PC-9 (cell line): ENCODE data around the gene OR52E1. TPM values are rescaled to one million over a fixed set of nuclear protein-coding genes. Genes with fewer than 3 reads are reported as not detected.

Source experiments
- BruUV-seq: library from RNA; stranded (reverse); fragments of 400-500 nt; replicated peaks from 2 replicates; lab custom pipeline; 2021; lab: Mats Ljungman, UMichigan
- CTCF ChIA-PET: fragments of 300-600 bp; sonication (Branson Sonifier 250); formaldehyde crosslinking; loops from one replicate; lab custom pipeline; 2022; ENCODE audit warnings: antibody characterized with exemption; lab: Charles Lee
- POLR2A ChIA-PET: fragments of 300-600 bp; sonication (Branson Sonifier 250); formaldehyde crosslinking; loops from one replicate; lab custom pipeline; 2022; ENCODE audit warnings: antibody characterized with exemption; ENCODE audit not compliant: unreplicated experiment; lab: Charles Lee
- DNase-seq, 2 experiments: peaks; one replicate each; pipeline versions ENCODE4 v3.0.0 to v3.0.0-alpha.2; 2015 to 2022; ENCODE audit warnings: mixed read lengths in 1 of 2
- H2AFZ ChIP-seq: fragments of 200-600 bp; sonication (generic); 2 replicates; pipeline ENCODE4 v1.8.1; 2017; ENCODE audit warnings: antibody characterized with exemption
- H3F3A ChIP-seq: fragments of 200-600 bp; sonication (generic); 2 replicates; pipeline ENCODE4 v1.8.1; 2017; ENCODE audit warnings: antibody characterized with exemption, mild to moderate bottlenecking, low read depth; ENCODE audit not compliant: insufficient read depth
- H3K27ac ChIP-seq: fragments of 200-600 bp; sonication (generic); 2 replicates; pipeline ENCODE4 v1.6.1; 2016; ENCODE audit warnings: mixed run types
- H3K27me3 ChIP-seq: fragments of 200-600 bp; sonication (generic); 2 replicates; pipeline ENCODE4 v1.6.1; 2016; ENCODE audit warnings: low read depth, mixed run types; ENCODE audit not compliant: insufficient read depth
- H3K36me3 ChIP-seq: fragments of 200-600 bp; sonication (generic); 2 replicates; pipeline ENCODE4 v1.6.1; 2016; ENCODE audit warnings: low read depth, mixed run types
- H3K4me1 ChIP-seq: fragments of 200-600 bp; sonication (generic); replicated peaks from 2 replicates; pipeline ENCODE4 v1.6.1; 2016; ENCODE audit warnings: mixed run types; ENCODE audit not compliant: insufficient read depth
- H3K4me2 ChIP-seq: fragments of 200-600 bp; sonication (generic); 2 replicates; pipeline ENCODE4 v1.6.1; 2017; ENCODE audit warnings: mixed run types
- H3K4me3 ChIP-seq: fragments of 200-600 bp; sonication (generic); 2 replicates; pipeline ENCODE4 v1.6.1; 2016; ENCODE audit warnings: mixed run types
- H3K79me2 ChIP-seq: fragments of 200-600 bp; sonication (generic); 2 replicates; pipeline ENCODE4 v1.6.1; 2017; ENCODE audit warnings: low read depth, mixed run types
- H3K9me2 ChIP-seq: fragments of 200-600 bp; sonication (generic); 2 replicates; pipeline ENCODE4 v1.8.1; 2017; ENCODE audit warnings: mild to moderate bottlenecking; ENCODE audit not compliant: insufficient read depth
- H3K9me3 ChIP-seq: fragments of 200-600 bp; sonication (generic); 2 replicates; pipeline ENCODE4 v1.8.1; 2016; ENCODE audit warnings: low read depth; ENCODE audit not compliant: insufficient read depth
- H4K20me1 ChIP-seq: fragments of 200-600 bp; sonication (generic); 2 replicates; pipeline ENCODE4 v1.8.1; 2017; ENCODE audit not compliant: insufficient read depth
- EZH2 ChIP-seq: fragments of 200-600 bp; sonication (generic); IDR thresholded peaks from 2 replicates; pipeline ENCODE4 v1.8.0; 2017; ENCODE audit warnings: antibody characterized with exemption, low read depth
- intact Hi-C: fragments of 100-400 bp; cut with micrococcal nuclease; formaldehyde crosslinking; loops from one replicate; pipeline ENCODE4 v1.10.0; 2022; ENCODE audit not compliant: unreplicated experiment
- total RNA-seq: library from RNA; stranded (reverse); gene quantifications from 2 replicates; pipeline ENCODE4 v1.2.3, GENCODE V29; 2021
- TF ChIP-seq, protein P1 (sequence below): fragments of 200-600 bp; sonication (generic); conservative IDR thresholded peaks from 2 replicates; pipeline ENCODE4 v1.6.1; 2017; ENCODE audit warnings: mixed run types, antibody characterized with exemption, mild to moderate bottlenecking, moderate library complexity

The OR52E1 gene
- total RNA-seq, 1 experiment from 2014 or later, result not detected

DNA sequence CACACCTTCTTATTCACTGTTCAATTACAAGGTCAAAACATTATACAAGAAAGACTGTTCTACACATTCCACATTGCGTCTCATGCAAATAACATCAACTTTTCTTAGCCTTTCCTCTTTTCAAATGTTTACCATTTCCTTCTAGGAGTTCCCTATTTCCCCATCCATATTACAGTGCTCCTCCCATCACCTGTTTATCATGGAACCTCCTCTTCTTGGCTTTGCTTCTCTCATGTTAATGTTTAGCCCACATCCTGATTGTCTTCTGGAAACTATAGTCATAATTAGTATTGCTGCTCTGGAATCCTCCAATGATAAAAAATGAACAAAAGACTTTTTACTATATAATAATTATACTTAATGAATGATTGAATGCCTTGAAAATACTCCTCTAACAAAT is 21.3 kb downstream of the OR52E1 start:
- H2AFZ ChIP-seq, result no peak overlapping the region
- intact Hi-C loops, result no loop called here
- H3K27ac ChIP-seq, result no peak overlapping the region
- ChIA-PET POLR2A (no interaction called here), CTCF (no interaction called here)
- no peaks in the 10 kb centered on the region for H3K79me2 ChIP-seq
- H4K20me1 ChIP-seq, result no peaks in the 10 kb centered on the region
- no peak overlapping the region for H3K4me3 ChIP-seq
- no peaks in the 10 kb centered on the region for H3F3A ChIP-seq
- no peak for TF ChIP-seq EZH2
- TF ChIP-seq, protein P1, sequence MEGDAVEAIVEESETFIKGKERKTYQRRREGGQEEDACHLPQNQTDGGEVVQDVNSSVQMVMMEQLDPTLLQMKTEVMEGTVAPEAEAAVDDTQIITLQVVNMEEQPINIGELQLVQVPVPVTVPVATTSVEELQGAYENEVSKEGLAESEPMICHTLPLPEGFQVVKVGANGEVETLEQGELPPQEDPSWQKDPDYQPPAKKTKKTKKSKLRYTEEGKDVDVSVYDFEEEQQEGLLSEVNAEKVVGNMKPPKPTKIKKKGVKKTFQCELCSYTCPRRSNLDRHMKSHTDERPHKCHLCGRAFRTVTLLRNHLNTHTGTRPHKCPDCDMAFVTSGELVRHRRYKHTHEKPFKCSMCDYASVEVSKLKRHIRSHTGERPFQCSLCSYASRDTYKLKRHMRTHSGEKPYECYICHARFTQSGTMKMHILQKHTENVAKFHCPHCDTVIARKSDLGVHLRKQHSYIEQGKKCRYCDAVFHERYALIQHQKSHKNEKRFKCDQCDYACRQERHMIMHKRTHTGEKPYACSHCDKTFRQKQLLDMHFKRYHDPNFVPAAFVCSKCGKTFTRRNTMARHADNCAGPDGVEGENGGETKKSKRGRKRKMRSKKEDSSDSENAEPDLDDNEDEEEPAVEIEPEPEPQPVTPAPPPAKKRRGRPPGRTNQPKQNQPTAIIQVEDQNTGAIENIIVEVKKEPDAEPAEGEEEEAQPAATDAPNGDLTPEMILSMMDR, result no peak
- no peaks in the 10 kb centered on the region for H3K27me3 ChIP-seq
- H3K9me2 ChIP-seq, result no peaks in the 10 kb centered on the region
- no peaks in the 10 kb centered on the region for H3K36me3 ChIP-seq
- H3K4me2 ChIP-seq, result no peak overlapping the region
- BruUV-seq, result no TSS peak
- DNase-seq, result no peak
- no peaks in the 10 kb centered on the region for H3K4me1 ChIP-seq
- no peaks in the 10 kb centered on the region for H3K9me3 ChIP-seq

DNA sequence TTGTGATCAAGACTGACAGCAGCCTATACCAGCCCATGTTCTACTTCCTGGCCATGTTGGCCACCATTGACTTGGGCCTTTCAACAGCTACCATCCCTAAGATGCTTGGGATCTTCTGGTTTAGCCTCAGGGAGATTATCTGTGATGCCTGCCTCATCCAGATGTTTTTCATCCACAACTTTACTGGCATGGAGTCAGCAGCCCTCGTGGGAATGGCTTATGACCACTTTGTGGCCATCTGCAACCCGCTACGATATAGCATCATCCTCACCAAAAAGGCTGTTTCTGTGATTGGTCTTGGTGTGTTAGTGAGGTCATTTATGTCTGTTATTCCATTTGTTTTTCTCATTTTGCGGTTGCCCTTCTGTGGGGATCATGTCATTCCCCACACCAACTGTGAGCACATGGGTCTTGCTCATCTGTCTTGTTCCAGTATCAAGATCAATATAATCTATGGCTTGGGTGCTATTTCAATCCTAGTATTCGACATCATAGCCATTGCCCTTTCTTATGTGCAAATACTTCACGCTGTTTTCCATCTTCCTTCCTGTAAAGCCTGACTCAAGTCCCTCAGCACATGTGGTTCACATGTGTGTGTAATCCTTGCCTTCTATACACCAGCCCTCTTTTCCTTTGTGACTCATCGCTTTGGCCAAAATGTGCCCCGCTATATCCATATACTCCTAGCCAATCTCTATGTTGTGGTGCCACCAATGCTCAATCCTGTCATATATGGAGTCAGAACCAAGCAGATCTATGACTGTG is 23.6 kb downstream of the OR52E1 start:
- CTCF ChIA-PET, result no interaction called here
- Histone ChIP-seq H3K27me3 (no peaks in the 10 kb centered on the region), H3K9me2 (no peaks in the 10 kb centered on the region)

DNA sequence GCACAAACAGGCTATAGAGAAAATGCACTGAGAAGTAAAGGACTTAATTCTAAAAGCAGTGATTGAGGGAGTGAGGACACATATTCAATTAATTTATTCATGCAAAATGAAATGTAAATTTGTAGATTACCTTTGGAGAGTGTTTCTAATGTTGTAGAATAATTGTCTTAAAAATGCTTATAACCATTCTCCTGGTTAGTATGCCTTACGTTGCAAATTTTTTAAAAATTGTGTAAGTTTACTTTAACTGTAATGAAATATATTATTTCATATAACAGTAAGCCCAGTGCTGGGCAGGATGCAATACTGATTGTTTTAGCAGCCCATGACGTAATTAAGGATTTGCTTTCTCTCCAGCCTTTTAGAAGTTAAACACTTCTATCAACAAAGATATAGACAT is 26.6 kb downstream of the OR52E1 start:
- H2AFZ ChIP-seq, result no peak overlapping the region
- no peak overlapping the region for H3K4me2 ChIP-seq
- BruUV-seq, result no TSS peak
- H3K9me2 ChIP-seq, result no peaks in the 10 kb centered on the region
- DNase-seq, result no peak
- no peaks in the 10 kb centered on the region for H3K4me1 ChIP-seq
- ChIA-PET CTCF (no interaction called here), POLR2A (no interaction called here)
- no peak overlapping the region for H3K4me3 ChIP-seq
- no peaks in the 10 kb centered on the region for H3F3A ChIP-seq
- no peaks in the 10 kb centered on the region for H4K20me1 ChIP-seq
- no peaks in the 10 kb centered on the region for H3K36me3 ChIP-seq
- no peaks in the 10 kb centered on the region for H3K79me2 ChIP-seq
- no peaks in the 10 kb centered on the region for H3K9me3 ChIP-seq
- TF ChIP-seq EZH2, result no peak
- TF ChIP-seq, protein P1, result no peak
- H3K27ac ChIP-seq, result no peak overlapping the region
- no peaks in the 10 kb centered on the region for H3K27me3 ChIP-seq
- intact Hi-C loops, result no loop called here

More for the DNA sequence above, 23.6 kb downstream of the OR52E1 start:
- H3K4me3 ChIP-seq, result no peak overlapping the region
- no peaks in the 10 kb centered on the region for H3K4me1 ChIP-seq
- H3F3A ChIP-seq, result no peaks in the 10 kb centered on the region
- BruUV-seq, result no TSS peak
- H3K9me3 ChIP-seq, result no peaks in the 10 kb centered on the region
- no peak for DNase-seq
- no peaks in the 10 kb centered on the region for H3K79me2 ChIP-seq
- H2AFZ ChIP-seq, result no peak overlapping the region
- H4K20me1 ChIP-seq, result no peaks in the 10 kb centered on the region
- H3K27ac ChIP-seq, result no peak overlapping the region
- no peak overlapping the region for H3K4me2 ChIP-seq
- intact Hi-C loops, result no loop called here
- no peaks in the 10 kb centered on the region for H3K36me3 ChIP-seq
- POLR2A ChIA-PET, result no interaction called here
- TF ChIP-seq EZH2, result no peak
- TF ChIP-seq, protein P1, result no peak
